HEK293 (cell line): ENCODE measurements around the gene CENPV.
A peak's percentile ranks its signal among the peaks of the same experiment; 100 is the strongest.

Experiments used
- HIC1 ChIP-seq: fragments of 450-650 bp; formaldehyde crosslinking; IDR thresholded peaks from 2 replicates; pipeline ENCODE4 v1.5.1; 2016; ENCODE audit warnings: missing biosample characterization, missing genetic modification characterization
- IKZF3 ChIP-seq: fragments of 450-650 bp; IDR thresholded peaks from 2 replicates; pipeline ENCODE4 v1.5.0; 2018; ENCODE audit warnings: missing biosample characterization, mild to moderate bottlenecking, missing genetic modification characterization, moderate library complexity
- MEIS1 ChIP-seq: sonication (generic); formaldehyde crosslinking; IDR thresholded peaks from 2 replicates; pipeline ENCODE4 v1.8.1; 2022; ENCODE audit warnings: missing genetic modification reagents, mild to moderate bottlenecking, borderline replicate concordance
- PRDM10 ChIP-seq: fragments of 450-650 bp; formaldehyde crosslinking; IDR thresholded peaks from 2 replicates; pipeline ENCODE4 v1.5.1; 2016; ENCODE audit warnings: missing biosample characterization, missing genetic modification characterization
- SP2 ChIP-seq: fragments of 450-650 bp; formaldehyde crosslinking; IDR thresholded peaks from 2 replicates; pipeline ENCODE4 v1.5.1; 2016; ENCODE audit warnings: missing biosample characterization, missing genetic modification characterization
- TRIM28 ChIP-seq: IDR thresholded peaks from 2 replicates; pipeline ENCODE4 v1.6.1; 2011; ENCODE audit warnings: low read length, control low read depth, borderline replicate concordance
- YY1 ChIP-seq: fragments of 450-650 bp; formaldehyde crosslinking; IDR thresholded peaks from 2 replicates; pipeline ENCODE4 v1.5.1; 2018; ENCODE audit warnings: missing biosample characterization, missing genetic modification characterization
- YY2 ChIP-seq: fragments of 450-650 bp; formaldehyde crosslinking; IDR thresholded peaks from 2 replicates; pipeline ENCODE4 v1.5.1; 2016; ENCODE audit warnings: missing biosample characterization, missing genetic modification characterization
- ZBTB20 ChIP-seq: fragments of 450-650 bp; formaldehyde crosslinking; IDR thresholded peaks from 2 replicates; pipeline ENCODE4 v1.5.1; 2016; ENCODE audit warnings: missing biosample characterization, missing genetic modification characterization
- ZBTB26 ChIP-seq: fragments of 450-650 bp; formaldehyde crosslinking; optimal IDR thresholded peaks from 2 replicates; pipeline ENCODE3; 2016; ENCODE audit warnings: missing biosample characterization, mild to moderate bottlenecking, missing genetic modification characterization
- ZBTB8A ChIP-seq: fragments of 450-650 bp; formaldehyde crosslinking; IDR thresholded peaks from 2 replicates; pipeline ENCODE4 v1.5.1; 2016; ENCODE audit warnings: missing biosample characterization, missing genetic modification characterization
- ZFP41 ChIP-seq: fragments of 450-650 bp; formaldehyde crosslinking; IDR thresholded peaks from 2 replicates; pipeline ENCODE4 v1.5.1; 2016; ENCODE audit warnings: missing biosample characterization, missing genetic modification characterization, borderline replicate concordance
- ZNF132 ChIP-seq: fragments of 450-650 bp; formaldehyde crosslinking; IDR thresholded peaks from 2 replicates; pipeline ENCODE4 v1.5.1; 2017; ENCODE audit warnings: missing biosample characterization, missing genetic modification characterization, borderline replicate concordance
- ZNF23 ChIP-seq: fragments of 450-650 bp; formaldehyde crosslinking; IDR thresholded peaks from 2 replicates; pipeline ENCODE4 v1.5.1; 2016; ENCODE audit warnings: missing biosample characterization, missing genetic modification characterization, borderline replicate concordance
- ZNF366 ChIP-seq: fragments of 450-650 bp; formaldehyde crosslinking; conservative IDR thresholded peaks from 2 replicates; pipeline ENCODE4 v1.5.1; 2016; ENCODE audit warnings: missing biosample characterization, missing genetic modification characterization
- ZNF544 ChIP-seq: fragments of 450-650 bp; formaldehyde crosslinking; IDR thresholded peaks from 2 replicates; pipeline ENCODE4 v1.5.0; 2017; ENCODE audit warnings: missing biosample characterization, missing genetic modification characterization
- ZNF623 ChIP-seq: fragments of 450-650 bp; formaldehyde crosslinking; IDR thresholded peaks from 2 replicates; pipeline ENCODE4 v1.5.1; 2016; ENCODE audit warnings: missing biosample characterization, missing genetic modification characterization
- ZNF624 ChIP-seq: fragments of 450-650 bp; formaldehyde crosslinking; IDR thresholded peaks from 2 replicates; pipeline ENCODE4 v1.5.1; 2017; ENCODE audit warnings: missing biosample characterization, missing genetic modification characterization
- ZNF660 ChIP-seq: fragments of 450-650 bp; IDR thresholded peaks from 2 replicates; pipeline ENCODE4 v1.5.1; 2018; ENCODE audit warnings: missing biosample characterization, mild to moderate bottlenecking, missing genetic modification characterization
- ZNF701 ChIP-seq: fragments of 450-650 bp; formaldehyde crosslinking; IDR thresholded peaks from 2 replicates; pipeline ENCODE4 v1.5.1; 2016; ENCODE audit warnings: missing biosample characterization, missing genetic modification characterization
- ZNF707 ChIP-seq: fragments of 450-650 bp; formaldehyde crosslinking; IDR thresholded peaks from 2 replicates; pipeline ENCODE4 v1.5.1; 2016; ENCODE audit warnings: missing biosample characterization, missing genetic modification characterization
- ZNF76 ChIP-seq: fragments of 450-650 bp; formaldehyde crosslinking; IDR thresholded peaks from 2 replicates; pipeline ENCODE4; 2016; ENCODE audit warnings: low read depth, missing biosample characterization, missing genetic modification characterization, borderline replicate concordance
- ZNF768 ChIP-seq: fragments of 450-650 bp; formaldehyde crosslinking; IDR thresholded peaks from 2 replicates; pipeline ENCODE4 v1.5.1; 2018; ENCODE audit warnings: missing biosample characterization, mild to moderate bottlenecking, missing genetic modification characterization
- ZXDB ChIP-seq: fragments of 450-650 bp; formaldehyde crosslinking; IDR thresholded peaks from 2 replicates; pipeline ENCODE4 v1.5.1; 2016; ENCODE audit warnings: missing biosample characterization, missing genetic modification characterization
- TF ChIP-seq, protein P1 (sequence below): fragments of 450-650 bp; formaldehyde crosslinking; IDR thresholded peaks from 2 replicates; pipeline ENCODE4 v1.5.1; 2016; ENCODE audit warnings: missing biosample characterization, missing genetic modification characterization
- TF ChIP-seq, protein P2 (sequence below): fragments of 450-650 bp; formaldehyde crosslinking; IDR thresholded peaks from 2 replicates; pipeline ENCODE4; 2016; ENCODE audit warnings: missing biosample characterization, missing genetic modification characterization
- TF ChIP-seq, protein P3 (sequence below): fragments of 450-650 bp; formaldehyde crosslinking; IDR thresholded peaks from 2 replicates; pipeline ENCODE4 v1.5.1; 2017; ENCODE audit warnings: missing biosample characterization, mild to moderate bottlenecking, missing genetic modification characterization, moderate library complexity

The CENPV gene

DNA sequence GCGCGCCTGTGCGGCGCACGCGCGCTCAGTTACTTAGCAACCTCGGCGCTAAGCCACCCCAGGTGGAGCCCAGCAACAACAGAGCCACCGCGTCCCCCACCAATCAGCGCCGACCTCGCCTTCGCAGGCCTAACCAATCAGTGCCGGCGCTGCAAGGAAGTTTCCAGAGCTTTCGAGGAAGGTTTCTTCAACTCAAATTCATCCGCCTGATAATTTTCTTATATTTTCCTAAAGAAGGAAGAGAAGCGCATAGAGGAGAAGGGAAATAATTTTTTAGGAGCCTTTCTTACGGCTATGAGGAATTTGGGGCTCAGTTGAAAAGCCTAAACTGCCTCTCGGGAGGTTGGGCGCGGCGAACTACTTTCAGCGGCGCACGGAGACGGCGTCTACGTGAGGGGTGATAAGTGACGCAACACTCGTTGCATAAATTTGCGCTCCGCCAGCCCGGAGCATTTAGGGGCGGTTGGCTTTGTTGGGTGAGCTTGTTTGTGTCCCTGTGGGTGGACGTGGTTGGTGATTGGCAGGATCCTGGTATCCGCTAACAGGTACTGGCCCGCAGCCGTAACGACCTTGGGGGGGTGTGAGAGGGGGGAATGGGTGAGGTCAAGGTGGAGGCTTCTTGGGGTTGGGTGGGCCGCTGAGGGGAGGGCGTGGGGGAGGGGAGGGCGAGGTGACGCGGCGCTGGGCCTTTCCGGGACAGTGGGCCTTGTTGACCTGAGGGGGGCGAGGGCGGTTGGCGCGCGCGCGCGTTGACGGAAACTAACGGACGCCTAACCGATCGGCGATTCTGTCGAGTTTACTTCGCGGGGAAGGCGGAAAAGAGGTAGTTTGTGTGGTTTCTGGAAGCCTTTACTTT, 27.6 kb upstream of the CENPV start, which contains the start of gene UBB (continued):
- TF ChIP-seq, protein P1, sequence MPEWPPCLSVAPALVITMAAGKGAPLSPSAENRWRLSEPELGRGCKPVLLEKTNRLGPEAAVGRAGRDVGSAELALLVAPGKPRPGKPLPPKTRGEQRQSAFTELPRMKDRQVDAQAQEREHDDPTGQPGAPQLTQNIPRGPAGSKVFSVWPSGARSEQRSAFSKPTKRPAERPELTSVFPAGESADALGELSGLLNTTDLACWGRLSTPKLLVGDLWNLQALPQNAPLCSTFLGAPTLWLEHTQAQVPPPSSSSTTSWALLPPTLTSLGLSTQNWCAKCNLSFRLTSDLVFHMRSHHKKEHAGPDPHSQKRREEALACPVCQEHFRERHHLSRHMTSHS (tag by site-specific recombination): no peak
- TF ChIP-seq MEIS1 (no peak), ZBTB20 (peak; percentile 22; the same call in 1 of the 2 replicates), ZFP41 (tag by site-specific recombination) (no peak), ZNF707 (tag by site-specific recombination) (no peak), IKZF3 (tag by site-specific recombination) (no peak), ZNF660 (peak; percentile 86), ZNF132 (tag by site-specific recombination) (no peak), ZBTB8A (peak; percentile 74; the same call in 1 of the 2 replicates), TRIM28 (peak; percentile 88; the same call in 1 of the 2 replicates), ZNF701 (tag by site-specific recombination) (peak; percentile 58; the same call in 1 of the 2 replicates), ZNF623 (peak; percentile 42), ZXDB (peak; percentile 93), ZBTB26 (tag by site-specific recombination) (peak; percentile 57), ZNF624 (tag by site-specific recombination) (0 out of 2 replicates have a peak, but pooled peaks have one; percentile 12), HIC1 (tag by site-specific recombination) (peak; percentile 84), ZNF366 (0 out of 2 replicates have a peak, but pooled peaks have one; percentile 6), ZNF768 (no peak), ZNF76 (tag by site-specific recombination) (peak; percentile 72; the same call in 1 of the 2 replicates), SP2 (tag by site-specific recombination) (peak; percentile 86), YY2 (tag by site-specific recombination) (peak; percentile 77; the same call in 1 of the 2 replicates), YY1 (tag by site-specific recombination) (peak; percentile 24; the same call in 1 of the 2 replicates), ZNF23 (no peak), PRDM10 (tag by site-specific recombination) (peak; percentile 49; the same call in 1 of the 2 replicates), ZNF544 (tag by site-specific recombination) (no peak)
- TF ChIP-seq, protein P2, sequence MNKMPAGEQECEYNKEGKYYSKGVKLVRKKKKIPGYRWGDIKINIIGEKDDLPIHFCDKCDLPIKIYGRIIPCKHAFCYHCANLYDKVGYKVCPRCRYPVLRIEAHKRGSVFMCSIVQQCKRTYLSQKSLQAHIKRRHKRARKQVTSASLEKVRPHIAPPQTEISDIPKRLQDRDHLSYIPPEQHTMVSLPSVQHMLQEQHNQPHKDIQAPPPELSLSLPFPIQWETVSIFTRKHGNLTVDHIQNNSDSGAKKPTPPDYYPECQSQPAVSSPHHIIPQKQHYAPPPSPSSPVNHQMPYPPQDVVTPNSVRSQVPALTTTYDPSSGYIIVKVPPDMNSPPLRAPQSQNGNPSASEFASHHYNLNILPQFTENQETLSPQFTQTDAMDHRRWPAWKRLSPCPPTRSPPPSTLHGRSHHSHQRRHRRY (tag by site-specific recombination): 0 out of 2 replicates have a peak, but pooled peaks have one; percentile 17
- TF ChIP-seq, protein P3, sequence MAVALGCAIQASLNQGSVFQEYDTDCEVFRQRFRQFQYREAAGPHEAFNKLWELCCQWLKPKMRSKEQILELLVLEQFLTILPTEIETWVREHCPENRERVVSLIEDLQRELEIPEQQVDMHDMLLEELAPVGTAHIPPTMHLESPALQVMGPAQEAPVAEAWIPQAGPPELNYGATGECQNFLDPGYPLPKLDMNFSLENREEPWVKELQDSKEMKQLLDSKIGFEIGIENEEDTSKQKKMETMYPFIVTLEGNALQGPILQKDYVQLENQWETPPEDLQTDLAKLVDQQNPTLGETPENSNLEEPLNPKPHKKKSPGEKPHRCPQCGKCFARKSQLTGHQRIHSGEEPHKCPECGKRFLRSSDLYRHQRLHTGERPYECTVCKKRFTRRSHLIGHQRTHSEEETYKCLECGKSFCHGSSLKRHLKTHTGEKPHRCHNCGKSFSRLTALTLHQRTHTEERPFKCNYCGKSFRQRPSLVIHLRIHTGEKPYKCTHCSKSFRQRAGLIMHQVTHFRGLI (tag by site-specific recombination): peak; percentile 92
